SK-N-MC (cell line): ENCODE results near the gene AGAP3.
A peak's percentile ranks its signal among the peaks of the same experiment; 100 is the strongest.

ENCODE experiments used
- DNase-seq: peaks from one replicate; pipeline ENCODE4 v3.0.0-alpha.2; 2011; ENCODE audit warnings: low read depth, low spot score
- H3K27ac ChIP-seq: fragments of 200-600 bp; sonication (generic); 2 replicates; pipeline ENCODE4 v1.5.1; 2016; ENCODE audit warnings: mixed run types
- H3K36me3 ChIP-seq: fragments of 200-600 bp; sonication (generic); 2 replicates; pipeline ENCODE4 v1.6.1; 2017; ENCODE audit warnings: antibody characterized with exemption, low read length, mixed read lengths; ENCODE audit not compliant: insufficient read depth
- H3K4me3 ChIP-seq: fragments of 200-600 bp; sonication (generic); 2 replicates; pipeline ENCODE4 v1.5.1; 2016
- H3K9ac ChIP-seq: fragments of 200-600 bp; sonication (generic); 2 replicates; pipeline ENCODE4 v1.8.0; 2017; ENCODE audit warnings: mixed run types, mixed read lengths; ENCODE audit not compliant: insufficient read length
- H3K9me3 ChIP-seq: fragments of 200-600 bp; sonication (generic); 2 replicates; pipeline ENCODE4 v1.6.1; 2017; ENCODE audit warnings: low read depth, mild to moderate bottlenecking, antibody characterized with exemption, low read length, moderate library complexity, mixed read lengths
- EZH2 ChIP-seq: fragments of 200-600 bp; sonication (generic); IDR thresholded peaks from one replicate; pipeline ENCODE4 v1.6.1; 2017; ENCODE audit warnings: antibody characterized with exemption
- FOXP2 ChIP-seq: optimal IDR thresholded peaks from 2 replicates; pipeline ENCODE3; 2011; ENCODE audit warnings: mild to moderate bottlenecking, moderate library complexity; ENCODE audit not compliant: insufficient read depth; ENCODE audit errors: extremely low read length, control extremely low read depth
- POLR2AphosphoS5 ChIP-seq: IDR thresholded peaks from 2 replicates; pipeline ENCODE4 v1.6.1; 2012; ENCODE audit warnings: mild to moderate bottlenecking, low read depth, low read length, borderline replicate concordance

The AGAP3 gene

GRCh38 chr7:151146761-151147160 lies 60.5 kb downstream of the AGAP3 start:
- H3K9ac ChIP-seq, result no peak overlapping the region
- TF ChIP-seq EZH2 (no peak), FOXP2 (no peak), POLR2AphosphoS5 (no peak)
- peaks cover 3% of the 10 kb centered on the region; the same call in 1 of the 2 replicates for H3K36me3 ChIP-seq
- H3K4me3 ChIP-seq, result no peak overlapping the region
- H3K27ac ChIP-seq, result no peak overlapping the region
- H3K9me3 ChIP-seq, result no peaks in the 10 kb centered on the region
- no peak for DNase-seq

DNA sequence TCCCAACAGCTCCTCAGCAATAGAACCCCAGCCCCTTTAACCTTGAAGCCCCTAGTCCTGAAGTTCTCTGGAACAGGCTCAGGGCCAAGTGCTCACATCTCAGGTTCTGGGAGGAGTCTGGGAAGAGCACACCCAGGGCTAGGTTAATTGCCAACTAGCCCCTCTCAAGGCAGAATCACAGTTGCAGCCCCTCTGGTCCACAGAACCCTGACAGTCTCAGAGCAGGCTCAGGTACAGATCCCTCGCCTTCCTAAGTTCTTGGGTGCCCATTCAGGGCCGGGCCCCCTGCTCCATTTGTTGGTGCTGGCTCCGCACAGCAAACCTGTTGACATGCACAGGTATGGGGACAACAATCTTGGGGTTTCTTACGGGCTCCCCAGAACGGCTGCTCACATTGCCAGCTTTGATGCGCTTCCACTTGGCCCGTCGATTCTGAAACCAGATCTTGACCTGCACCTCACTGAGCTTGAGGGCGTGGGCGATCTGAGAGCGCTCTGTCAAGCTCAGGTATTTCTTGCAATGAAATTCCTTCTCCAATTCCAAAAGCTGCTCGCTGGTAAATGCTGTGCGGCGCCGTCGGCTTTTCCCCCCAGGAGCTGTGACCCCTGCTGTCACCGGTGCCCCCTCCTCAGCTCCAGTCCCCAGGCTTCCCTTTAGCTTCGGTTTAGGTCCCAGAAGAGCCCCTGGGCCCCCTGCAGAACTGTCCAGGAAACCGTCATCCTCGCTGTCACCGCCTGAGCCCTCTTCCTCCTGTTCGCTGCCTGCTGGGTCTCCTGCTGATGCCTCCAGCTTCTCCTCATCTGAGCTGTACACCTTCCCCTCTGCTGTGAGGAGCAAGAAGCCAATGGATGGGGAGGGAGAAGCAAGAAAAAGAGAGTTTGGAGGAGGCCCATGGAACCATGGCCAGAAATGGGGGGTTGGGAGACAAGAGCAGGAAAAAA lies 62.3 kb downstream of the AGAP3 start:
- no peak for TF ChIP-seq EZH2
- TF ChIP-seq POLR2AphosphoS5, result no peak
- no peak overlapping the region for H3K9ac ChIP-seq
- H3K36me3 ChIP-seq, result no peaks in the 10 kb centered on the region; the same call in 1 of the 2 replicates
- no peaks in the 10 kb centered on the region for H3K9me3 ChIP-seq
- no peak overlapping the region for H3K4me3 ChIP-seq
- no peak overlapping the region for H3K27ac ChIP-seq
- no peak for DNase-seq

- no peaks in the 10 kb centered on the region for H3K9me3 ChIP-seq
- DNase-seq, result no peak
- H3K27ac ChIP-seq, result no peak overlapping the region
- TF ChIP-seq POLR2AphosphoS5 (no peak), FOXP2 (no peak), EZH2 (no peak)
- no peaks in the 10 kb centered on the region for H3K36me3 ChIP-seq
- H3K4me3 ChIP-seq, result no peak overlapping the region
- H3K9ac ChIP-seq, result no peak overlapping the region
These were observed 64.1 kb downstream of the AGAP3 start for GRCh38 chr7:151150388-151150787.

- H3K36me3 ChIP-seq, result no peaks in the 10 kb centered on the region
- no peak overlapping the region for H3K9ac ChIP-seq
- no peak for DNase-seq
- H3K4me3 ChIP-seq, result no peak overlapping the region
- TF ChIP-seq FOXP2 (no peak), EZH2 (no peak), POLR2AphosphoS5 (no peak)
- H3K9me3 ChIP-seq, result no peaks in the 10 kb centered on the region
- H3K27ac ChIP-seq, result no peak overlapping the region
These were observed 66.6 kb downstream of the AGAP3 start for GRCh38 chr7:151152643-151153513.

GRCh38 chr7:151157645-151158329 lies 71.5 kb downstream of the AGAP3 start:
- no peaks in the 10 kb centered on the region for H3K9me3 ChIP-seq
- H3K4me3 ChIP-seq, result no peak overlapping the region
- DNase-seq, result no peak
- H3K36me3 ChIP-seq, result no peaks in the 10 kb centered on the region
- no peak overlapping the region for H3K27ac ChIP-seq
- TF ChIP-seq EZH2 (no peak), POLR2AphosphoS5 (no peak)
- no peak overlapping the region for H3K9ac ChIP-seq

DNA sequence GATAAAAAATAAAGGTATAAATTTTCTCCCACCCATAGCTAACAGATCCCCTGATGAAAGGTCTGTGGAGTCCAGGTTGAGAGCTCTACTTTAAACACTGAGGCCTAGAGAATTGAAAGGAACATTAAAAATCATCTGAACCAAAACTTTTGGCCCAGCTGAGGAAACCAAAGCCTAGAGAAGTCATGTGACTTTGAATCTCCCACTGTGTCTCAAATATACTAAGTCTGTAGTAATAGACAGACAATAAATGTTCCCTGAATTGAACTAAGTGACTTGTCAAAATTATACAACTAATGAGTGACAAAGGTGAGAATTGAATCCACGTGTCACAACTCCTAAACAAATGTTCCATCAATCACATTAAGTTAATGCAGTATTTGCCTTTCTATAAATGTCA lies 75.5 kb downstream of the AGAP3 start:
- peak overlapping the region; percentile 51 for H3K9ac ChIP-seq
- DNase-seq, result no peak
- no peaks in the 10 kb centered on the region for H3K36me3 ChIP-seq
- no peak overlapping the region for H3K4me3 ChIP-seq
- no peak overlapping the region for H3K27ac ChIP-seq
- TF ChIP-seq FOXP2 (no peak), EZH2 (no peak), POLR2AphosphoS5 (no peak)
- H3K9me3 ChIP-seq, result no peaks in the 10 kb centered on the region

DNA sequence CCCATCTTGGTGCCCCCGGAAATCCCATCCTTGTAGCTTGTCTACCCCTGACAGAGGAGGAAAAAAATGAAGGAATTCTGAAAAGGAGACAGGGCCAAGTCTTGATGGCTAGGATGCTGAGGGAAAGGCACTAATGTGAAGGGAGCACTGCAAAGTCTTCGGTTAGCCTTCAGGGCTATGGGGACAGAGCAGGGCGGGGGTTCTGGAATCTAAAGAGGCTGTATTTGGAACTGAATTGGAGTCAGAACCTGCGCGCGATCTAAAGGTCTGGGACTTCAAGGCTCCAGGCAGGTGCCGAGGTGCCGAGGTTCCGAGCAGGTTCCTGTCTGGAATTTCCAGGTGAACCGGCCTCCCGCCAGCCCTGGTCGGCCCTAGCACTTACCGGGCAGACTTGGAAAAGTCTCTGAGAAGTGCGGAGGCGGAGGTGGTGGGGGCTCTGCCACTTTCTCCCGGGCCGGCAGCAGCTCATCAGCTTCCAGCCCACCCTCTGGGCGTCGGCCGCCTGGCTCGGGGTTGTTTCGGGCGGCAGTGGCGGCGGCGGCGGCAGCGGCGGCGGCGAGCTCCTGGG lies 80.4 kb downstream of the AGAP3 start:
- H3K9ac ChIP-seq, result no peak overlapping the region
- H3K9me3 ChIP-seq, result no peaks in the 10 kb centered on the region
- no peak for DNase-seq
- no peaks in the 10 kb centered on the region for H3K36me3 ChIP-seq
- TF ChIP-seq FOXP2, result no peak
- no peak for TF ChIP-seq POLR2AphosphoS5
- TF ChIP-seq EZH2, result no peak
- no peak overlapping the region for H3K27ac ChIP-seq
- H3K4me3 ChIP-seq, result peak overlapping the region; percentile 70

DNA sequence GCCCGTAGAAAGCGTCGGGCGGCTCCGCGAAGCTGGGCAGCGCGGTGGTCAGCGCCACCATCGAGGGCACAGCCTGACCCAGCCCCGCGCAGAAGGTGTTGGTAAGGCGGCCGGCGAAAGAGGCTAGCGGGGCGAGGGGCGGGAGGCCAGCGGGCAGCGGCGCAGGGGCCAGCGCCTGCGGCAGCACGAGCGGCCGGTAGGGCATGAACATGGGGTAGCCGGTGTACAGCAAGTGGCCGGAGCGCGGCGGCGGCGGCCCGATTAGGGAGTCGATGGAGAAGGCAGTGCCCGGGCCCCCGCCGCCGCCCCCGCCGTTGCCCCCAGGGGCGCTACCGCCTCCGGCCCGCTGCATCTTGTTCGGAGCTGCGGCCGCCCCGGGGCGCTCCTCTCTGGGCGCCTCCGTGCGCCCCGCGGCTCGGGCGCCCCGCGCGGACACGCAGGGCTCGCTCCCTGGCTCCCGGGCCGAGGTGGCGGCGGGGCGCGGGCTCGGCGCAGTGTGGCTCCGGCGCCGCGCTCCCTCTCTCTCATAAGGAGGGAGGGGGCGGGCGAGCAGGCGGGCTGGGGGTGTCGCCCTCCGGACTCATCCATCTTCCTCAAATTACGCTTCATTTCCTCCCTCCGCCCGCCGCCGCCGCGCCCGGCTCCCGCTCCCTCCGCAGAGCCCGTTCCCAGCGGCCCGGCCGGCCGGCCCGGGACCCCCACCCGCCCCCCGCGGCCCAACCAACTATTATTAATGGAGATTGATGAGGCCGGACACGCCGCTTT lies 81.1 kb downstream of the AGAP3 start, which contains the start of gene GBX1:
Gene GBX1, minus strand, starts transcription at position 498 of the 765 bp plus-strand sequence. Its CDS starts 146 bp downstream, at position 352.
- Histone ChIP-seq H3K9me3 (no peaks in the 10 kb centered on the region), H3K4me3 (peak within 1 kb of the TSS; percentile 70), H3K9ac (no peak within 1 kb of the TSS), H3K27ac (no peak within 1 kb of the TSS), H3K36me3 (no peaks in the 10 kb centered on the region)
- TF ChIP-seq FOXP2 (no peak), POLR2AphosphoS5 (no peak), EZH2 (peak; percentile 95)
- DNase-seq, result no peak
